GM04503 (cell line): ENCODE measurements around the gene NAA20.

Source experiments
- DNase-seq: peaks from one replicate; pipeline ENCODE4 v3.0.0-alpha.2; 2012; ENCODE audit warnings: low read depth

NAA20 gene

GRCh38 chr20:20020908-20021307 lies 3.7 kb downstream of the NAA20 start:
- no peak for DNase-seq

GRCh38 chr20:20021835-20022234 lies 4.7 kb downstream of the NAA20 start:
- no peak for DNase-seq

GRCh38 chr20:20022498-20022897 lies 5.3 kb downstream of the NAA20 start:
- DNase-seq, result no peak

- no peak for DNase-seq
Measured at GRCh38 chr20:20023395-20023794, 6.2 kb downstream of the NAA20 start.

GRCh38 chr20:20024942-20025341 lies 7.8 kb downstream of the NAA20 start:
- DNase-seq, result peak; percentile 21

GRCh38 chr20:20027284-20027683 lies 10.1 kb downstream of the NAA20 start:
- DNase-seq, result no peak

GRCh38 chr20:20031790-20032189 lies 14.6 kb downstream of the NAA20 start:
- DNase-seq, result no peak

- DNase-seq, result no peak
Measured at GRCh38 chr20:20034486-20034885, 17.3 kb downstream of the NAA20 start.

GRCh38 chr20:20036756-20037155 lies 19.6 kb downstream of the NAA20 start:
- no peak for DNase-seq

- DNase-seq, result peak; percentile 40
Measured at GRCh38 chr20:20037960-20038359, 20.8 kb downstream of the NAA20 start.

- no peak for DNase-seq
Measured at GRCh38 chr20:20038586-20038985, 21.4 kb downstream of the NAA20 start.

GRCh38 chr20:20039752-20040387 lies 22.7 kb downstream of the NAA20 start:
- DNase-seq, result no peak

GRCh38 chr20:20051767-20052073 lies 34.6 kb downstream of the NAA20 start:
- no peak for DNase-seq

- DNase-seq, result peak; percentile 70
Measured at GRCh38 chr20:20052074-20052970, 35.2 kb downstream of the NAA20 start, which contains the start of the genes CFAP61 and CRNKL1. TSS of gene CFAP61 (plus strand) at chr20:20052532. CDS start at chr20:20056654, 4,122 bp downstream. TSS of gene CRNKL1 (minus strand) at chr20:20052466. CDS start at chr20:20052342, 124 bp downstream.

- DNase-seq, result no peak
Measured at GRCh38 chr20:20060234-20060998, 43.3 kb downstream of the NAA20 start.

- DNase-seq, result no peak
Measured at GRCh38 chr20:20063941-20064702, 47.0 kb downstream of the NAA20 start.

- DNase-seq, result no peak
Measured at GRCh38 chr20:20065361-20065760, 48.2 kb downstream of the NAA20 start.

- no peak for DNase-seq
Measured at GRCh38 chr20:20070871-20071726, 53.9 kb downstream of the NAA20 start.

GRCh38 chr20:20073801-20074371 lies 56.7 kb downstream of the NAA20 start:
- no peak for DNase-seq

GRCh38 chr20:20075032-20075431 lies 57.9 kb downstream of the NAA20 start:
- no peak for DNase-seq
